CD4-positive, alpha-beta T cell treated with Interleukin-6 for 4 hours (primary cell): ENCODE measurements around the gene AKT3.
"Not testable (repeated sequence)": the region's sequence is repeated elsewhere in the genome, so short reads cannot be mapped to it uniquely, and the experiment has no call there.

Source experiments
- DNase-seq: peaks from one replicate; pipeline ENCODE4 v3.0.0-alpha.2; 2020; ENCODE audit warnings: mixed read lengths

AKT3 gene

DNA sequence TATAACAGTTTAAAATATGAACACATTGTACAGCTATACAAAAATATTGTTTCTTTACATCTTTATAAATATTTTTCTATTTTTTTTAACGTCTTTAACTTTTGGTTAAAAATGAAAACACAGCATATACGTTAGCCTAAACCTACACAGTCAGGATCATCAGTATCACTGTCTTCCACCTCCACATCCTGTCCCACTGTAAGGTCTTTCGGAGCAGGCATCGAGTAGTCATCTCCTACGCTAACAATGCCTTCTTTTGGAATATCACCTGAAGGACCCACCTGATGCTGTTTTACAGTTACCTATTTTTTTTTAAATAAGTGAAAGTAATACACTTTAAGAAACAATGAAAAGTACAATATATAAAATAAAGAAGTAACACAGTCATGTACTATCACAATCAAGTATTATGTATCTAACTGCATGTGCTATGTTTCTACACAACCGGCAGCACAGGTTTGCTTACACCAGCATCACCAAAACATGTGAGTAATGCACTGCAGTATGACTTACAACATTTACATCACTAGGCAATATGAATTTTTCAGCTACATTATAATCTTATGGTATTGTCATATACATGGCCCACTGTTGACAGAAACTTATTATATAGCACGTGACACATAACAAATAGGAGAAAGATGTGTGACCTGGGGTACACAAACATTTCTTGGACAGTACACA is 254.4 kb downstream of the AKT3 start:
- DNase-seq: peak; percentile 10

GRCh38 chr1:243594455-243594854 is 255.6 kb downstream of the AKT3 start:
- DNase-seq: no peak

DNA sequence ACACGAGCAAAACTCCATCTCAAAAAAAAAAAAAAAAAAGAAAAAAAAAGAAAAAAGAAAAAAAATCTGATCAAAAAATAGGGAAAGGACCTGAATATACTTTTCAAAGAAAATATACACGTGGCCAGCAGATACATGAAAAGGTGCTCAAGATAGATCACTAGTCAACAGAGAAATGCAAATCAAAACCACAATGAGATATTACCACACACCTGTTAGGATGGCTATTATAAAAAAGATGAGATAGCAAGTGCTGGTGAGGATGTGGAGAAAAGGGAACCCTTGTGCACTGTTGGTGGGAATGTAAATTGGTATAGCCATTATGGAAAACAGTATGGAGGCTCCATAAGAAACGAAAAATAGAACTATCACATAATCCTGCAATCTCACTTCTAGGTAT is 260.8 kb downstream of the AKT3 start:
- not testable (repeated sequence) for DNase-seq

- no peak for DNase-seq
Measured at GRCh38 chr1:243587823-243588560, 262.1 kb downstream of the AKT3 start.

DNA sequence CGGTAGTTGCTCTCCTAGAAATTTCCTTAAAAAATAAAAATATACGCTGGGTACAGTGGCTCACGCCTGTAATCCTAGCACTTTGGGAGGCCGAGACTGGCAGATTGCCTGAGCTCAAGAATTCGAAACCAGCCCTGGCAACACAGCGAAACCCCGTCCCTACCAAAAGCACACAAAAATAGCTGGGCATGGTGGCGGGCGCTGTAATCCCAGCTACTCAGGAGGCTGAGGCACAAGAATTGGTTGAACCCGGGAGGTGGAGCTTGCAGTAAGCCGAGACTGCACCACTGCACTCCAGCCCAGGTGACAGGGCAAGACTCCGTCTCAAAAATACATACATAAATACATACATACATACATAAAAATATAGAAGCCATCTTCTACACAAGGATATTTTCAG is 262.8 kb downstream of the AKT3 start:
- no peak for DNase-seq

GRCh38 chr1:243585982-243586381 is 264.1 kb downstream of the AKT3 start:
- DNase-seq: no peak

DNA sequence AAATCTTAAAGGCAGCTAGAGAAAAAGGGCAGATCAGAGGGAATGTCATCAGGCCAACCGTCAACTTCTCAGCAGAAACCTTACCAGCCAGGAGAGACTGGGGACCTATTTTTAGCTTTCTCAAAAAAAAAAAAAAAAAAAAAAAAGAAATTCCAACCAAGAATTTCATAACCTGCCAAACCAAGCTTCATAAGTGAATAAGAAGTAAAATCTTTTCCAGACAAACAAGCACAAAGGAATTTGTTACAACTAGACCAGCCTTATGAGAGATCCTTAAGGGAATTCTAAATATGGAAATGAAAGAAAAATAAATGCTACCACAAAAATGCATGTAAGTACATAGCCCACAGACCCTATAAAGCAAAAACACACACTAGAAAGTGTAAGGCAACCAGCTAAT is 267.7 kb downstream of the AKT3 start:
- no peak for DNase-seq

DNA sequence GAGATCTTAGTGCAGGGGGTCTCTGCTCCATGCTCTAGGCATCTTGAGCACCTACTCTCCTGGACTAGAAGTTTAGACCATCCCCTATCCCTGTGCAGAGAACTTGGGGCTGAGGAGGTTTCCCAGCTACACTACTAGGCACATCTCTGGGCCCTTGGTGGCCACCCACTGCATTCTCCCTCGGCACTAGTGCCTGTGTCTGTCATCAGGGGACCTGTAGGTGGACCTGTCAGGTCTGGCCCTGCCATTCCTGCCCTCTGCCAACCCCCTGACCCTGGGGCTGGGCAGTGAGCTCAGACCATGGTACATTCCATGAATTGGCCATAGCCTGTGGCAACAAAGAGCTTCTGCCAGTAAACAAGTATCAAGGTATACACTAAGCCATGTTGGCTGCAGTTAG is 269.1 kb downstream of the AKT3 start:
- DNase-seq: no peak

GRCh38 chr1:243580072-243580471 is 270.0 kb downstream of the AKT3 start:
- no peak for DNase-seq

DNA sequence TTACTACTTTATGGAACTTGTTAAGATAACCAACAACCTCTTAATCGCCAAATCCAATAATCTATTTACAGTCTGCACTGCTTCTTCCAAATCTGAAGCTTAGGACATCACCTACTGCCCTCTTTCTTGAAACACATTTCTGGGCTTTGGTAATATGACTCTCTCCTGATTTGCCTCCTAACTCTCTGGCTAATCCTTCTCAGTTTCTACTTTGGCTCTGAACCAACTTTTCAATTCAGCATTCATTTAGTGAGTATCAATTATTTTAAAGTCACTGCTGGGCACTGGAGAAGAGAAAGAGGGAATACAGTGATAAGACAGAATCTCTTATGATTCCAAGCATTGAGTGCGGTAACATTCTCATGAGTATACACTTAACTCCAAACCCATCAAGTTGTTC is 275.0 kb downstream of the AKT3 start:
- no peak for DNase-seq

DNA sequence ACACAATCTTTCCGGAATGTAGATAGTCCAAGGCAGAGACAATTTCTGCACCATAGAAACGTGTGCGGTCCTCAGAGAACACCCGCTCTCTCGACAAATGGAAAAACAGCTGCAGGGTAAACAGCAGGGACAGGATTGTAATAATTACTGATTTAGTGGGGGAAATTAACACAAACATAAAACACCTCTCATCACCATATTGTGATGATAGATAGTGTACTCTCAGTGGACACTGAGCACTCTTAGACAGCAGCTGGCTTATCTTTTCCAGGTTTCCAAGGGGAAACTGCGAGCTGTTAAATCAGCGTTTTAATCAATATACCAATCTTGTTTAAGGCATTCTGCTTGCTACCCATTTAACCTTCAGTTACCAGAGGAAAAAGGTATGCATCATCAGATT is 277.1 kb downstream of the AKT3 start:
- DNase-seq: no peak

GRCh38 chr1:243568793-243569192 is 281.2 kb downstream of the AKT3 start:
- no peak for DNase-seq

GRCh38 chr1:243564814-243565213 is 285.2 kb downstream of the AKT3 start:
- DNase-seq: no peak

GRCh38 chr1:243563732-243564131 is 286.3 kb downstream of the AKT3 start:
- no peak for DNase-seq

DNA sequence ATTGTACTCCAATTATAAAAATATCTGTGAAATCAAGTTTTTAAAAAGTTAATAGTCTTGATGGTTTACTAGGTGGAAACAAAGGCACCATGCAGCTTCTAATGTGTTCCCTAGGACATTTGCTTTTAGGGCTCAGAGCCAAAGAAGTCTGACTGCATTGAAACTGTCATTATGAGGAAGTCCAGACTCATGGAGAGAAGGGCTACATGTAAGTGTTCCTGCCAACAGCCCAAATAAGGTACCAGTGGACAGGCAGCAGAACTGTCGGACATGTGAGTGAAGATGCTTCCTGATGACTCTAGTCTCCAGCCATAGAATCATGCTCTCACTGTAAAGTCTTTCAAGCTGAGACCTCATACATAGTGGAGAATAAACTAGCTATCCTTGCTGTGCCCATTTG is 287.6 kb downstream of the AKT3 start:
- no peak for DNase-seq

DNA sequence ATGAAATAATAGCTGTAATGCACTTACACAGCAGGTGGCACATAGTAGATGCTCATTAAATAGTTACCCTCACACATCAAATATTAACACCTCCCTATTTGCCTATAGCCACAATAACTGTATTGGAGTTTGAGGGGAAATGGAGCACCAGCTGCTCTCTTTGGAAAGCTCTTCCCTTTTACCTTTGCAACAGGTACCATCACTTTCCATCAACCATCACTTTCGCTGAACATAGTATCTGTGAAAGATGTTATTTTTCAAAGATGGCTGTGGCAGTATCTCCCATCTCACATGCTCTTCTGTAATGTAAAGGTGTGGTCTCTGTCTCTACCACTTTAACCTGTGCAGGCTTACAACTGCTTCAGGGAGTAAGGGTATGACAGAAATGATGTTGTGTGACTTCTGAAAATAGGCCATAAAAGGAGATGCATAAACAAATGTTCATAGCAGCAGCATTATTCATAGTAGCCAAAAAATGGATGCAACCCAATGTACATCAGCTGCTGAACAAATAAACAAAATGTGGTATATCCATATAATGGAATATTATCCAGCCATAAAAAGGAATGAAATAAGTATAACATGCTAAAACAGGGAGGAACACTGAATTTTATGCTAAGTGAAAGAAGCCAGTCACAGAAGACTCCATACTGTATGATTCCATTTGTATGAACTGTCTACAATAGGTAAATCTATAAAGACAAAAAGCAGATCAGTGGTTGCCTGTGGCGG is 288.3 kb downstream of the AKT3 start:
- no peak for DNase-seq

- no peak for DNase-seq
Measured at GRCh38 chr1:243559575-243560162, 290.4 kb downstream of the AKT3 start.

DNA sequence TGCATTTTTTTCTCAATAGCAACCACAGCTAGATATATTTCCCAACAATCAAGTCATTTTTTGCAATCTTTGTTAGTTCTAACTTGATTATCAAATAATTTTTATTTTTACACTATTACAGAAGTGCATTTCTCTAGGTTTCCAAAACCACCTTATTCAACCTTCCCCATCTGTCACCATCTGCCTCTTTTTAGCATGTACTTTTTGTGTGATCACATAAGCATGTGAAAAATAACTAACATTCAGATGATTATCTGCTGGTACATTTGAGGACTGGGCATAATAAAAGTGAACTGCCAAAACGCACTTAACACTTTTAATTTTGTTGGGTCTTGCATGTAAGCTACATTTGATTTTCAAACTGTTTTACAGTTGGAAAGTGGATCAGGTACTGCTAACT is 291.5 kb downstream of the AKT3 start:
- DNase-seq: no peak

GRCh38 chr1:243557866-243558265 is 292.2 kb downstream of the AKT3 start:
- DNase-seq: no peak

GRCh38 chr1:243554686-243555085 is 295.4 kb downstream of the AKT3 start:
- no peak for DNase-seq

DNA sequence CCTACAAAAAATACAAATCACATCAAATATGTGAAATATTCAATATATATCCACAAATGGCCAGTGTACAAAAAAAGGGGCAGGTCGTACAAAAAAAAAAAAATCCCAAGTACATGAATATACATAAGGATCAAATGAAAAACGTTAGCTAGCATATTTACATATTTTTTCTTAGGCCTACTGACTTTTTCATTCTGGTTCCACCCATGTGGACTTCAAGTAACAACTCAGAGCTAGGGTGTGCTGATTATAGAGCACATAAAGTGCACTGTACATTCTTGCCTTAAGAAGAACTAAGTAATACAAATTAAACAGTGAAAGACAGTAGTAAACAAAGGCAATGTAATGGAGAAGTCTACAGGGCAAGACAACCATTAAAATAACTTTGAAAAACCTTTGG is 297.0 kb downstream of the AKT3 start:
- no peak for DNase-seq

DNA sequence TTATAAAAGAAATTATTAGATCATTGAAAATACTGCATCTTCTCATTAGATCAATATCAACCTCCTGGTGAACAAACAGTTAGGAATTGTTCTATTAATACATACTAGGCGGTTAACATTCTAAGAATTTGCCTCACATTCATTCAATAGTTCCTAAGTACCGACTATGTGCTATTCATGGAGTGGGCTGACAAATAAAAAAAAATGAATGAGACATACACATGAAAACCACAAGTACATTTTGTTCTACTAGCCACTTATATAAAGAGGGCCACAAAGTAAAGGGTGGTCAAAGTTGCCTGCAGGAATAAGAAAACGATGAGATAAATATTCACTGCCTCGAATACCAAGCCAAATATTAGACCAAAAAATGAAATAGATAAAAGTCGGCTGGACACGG is 299.8 kb downstream of the AKT3 start:
- no peak for DNase-seq

DNA sequence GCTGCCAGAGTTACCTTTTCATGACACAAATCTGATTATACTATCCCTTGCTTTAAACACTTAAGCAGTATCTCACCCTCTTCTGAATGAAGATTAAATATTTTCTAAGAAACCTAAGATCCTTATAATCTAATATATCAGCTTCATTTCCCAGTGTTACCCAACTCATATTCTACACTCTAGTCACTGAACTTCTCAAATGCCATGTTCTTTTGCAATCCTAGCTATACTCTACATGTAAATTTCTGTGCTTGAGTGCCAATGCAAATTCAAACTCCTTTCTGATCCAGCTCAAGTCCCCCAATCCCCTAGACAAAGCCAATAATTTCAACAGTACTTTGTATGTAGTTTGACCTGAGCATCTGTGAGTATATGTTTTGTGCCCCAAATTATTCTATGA is 300.3 kb downstream of the AKT3 start:
- no peak for DNase-seq

- no peak for DNase-seq
Measured at GRCh38 chr1:243549108-243549507, 300.9 kb downstream of the AKT3 start.
